Smooth muscle cell (in vitro differentiated cells): ENCODE data around the gene PAX2. TPM values are rescaled to one million over a fixed set of nuclear protein-coding genes. Genes with fewer than 3 reads are reported as not detected.

ENCODE experiments used
- DNase-seq: peaks from one replicate; lab custom pipeline; 2025; ENCODE audit not compliant: unreplicated experiment; lab: John Stamatoyannopoulos, UW
- H2AFZ ChIP-seq: fragments of 200-600 bp; sonication (generic); 2 replicates; pipeline ENCODE4 v1.6.0; 2016; ENCODE audit warnings: antibody characterized with exemption, low read depth, mild to moderate bottlenecking
- H3F3A ChIP-seq: fragments of 200-600 bp; sonication (generic); 2 replicates; pipeline ENCODE4 v1.6.0; 2017; ENCODE audit warnings: antibody characterized with exemption, low read depth
- H3K27ac ChIP-seq: fragments of 200-600 bp; sonication (generic); 2 replicates; pipeline ENCODE4 v1.5.1; 2016; ENCODE audit warnings: low read depth, mild to moderate bottlenecking
- H3K27me3 ChIP-seq: fragments of 200-600 bp; sonication (generic); 2 replicates; pipeline ENCODE4 v1.6.1; 2016; ENCODE audit warnings: low read depth, mild to moderate bottlenecking
- H3K36me3 ChIP-seq: fragments of 200-600 bp; sonication (generic); 2 replicates; pipeline ENCODE4 v1.5.1; 2016; ENCODE audit warnings: low read depth
- H3K4me1 ChIP-seq: fragments of 200-600 bp; sonication (generic); 2 replicates; pipeline ENCODE4 v1.5.1; 2016; ENCODE audit warnings: low read depth
- H3K4me2 ChIP-seq: fragments of 200-600 bp; sonication (generic); 2 replicates; pipeline ENCODE4 v1.6.0; 2016; ENCODE audit warnings: mild to moderate bottlenecking
- H3K4me3 ChIP-seq: fragments of 200-600 bp; sonication (generic); 2 replicates; pipeline ENCODE4 v1.5.1; 2016; ENCODE audit warnings: mild to moderate bottlenecking
- H3K79me2 ChIP-seq: fragments of 200-600 bp; sonication (generic); 2 replicates; pipeline ENCODE4 v1.6.0; 2016; ENCODE audit warnings: low read depth, mild to moderate bottlenecking
- H3K9ac ChIP-seq: fragments of 200-600 bp; sonication (generic); 2 replicates; pipeline ENCODE4 v1.6.0; 2016; ENCODE audit warnings: low read depth
- H3K9me3 ChIP-seq: fragments of 200-600 bp; sonication (generic); replicated peaks from 2 replicates; pipeline ENCODE4 v1.5.1; 2016; ENCODE audit warnings: low read depth
- H4K20me1 ChIP-seq: fragments of 200-600 bp; sonication (generic); 2 replicates; pipeline ENCODE4 v1.6.0; 2016; ENCODE audit warnings: low read depth
- WGBS: methylation state at CpG from one replicate; pipeline ENCODE4 v1.1.7; 2016; ENCODE audit warnings: low lambda C conversion rate; 5-methylcytosine and 5-hydroxymethylcytosine counted together
- polyA plus RNA-seq: library from polyadenylated mRNA; unstranded; fragments of >200 nt; fragmentation: Nextera tagmentation; extraction: Ambion mirVana; gene quantifications from 2 replicates; pipeline ENCODE4 v1.2.1, GENCODE V29; 2016
- total RNA-seq: library from RNA; depleted of rRNA; stranded (reverse); fragments of >200 nt; gene quantifications from 2 replicates; pipeline ENCODE4 v1.2.3, GENCODE V29; 2014
- TF ChIP-seq, protein P1 (sequence below): fragments of 200-600 bp; sonication (generic); IDR thresholded peaks from 2 replicates; pipeline ENCODE4 v1.5.1; 2017; ENCODE audit warnings: borderline replicate concordance, mild to moderate bottlenecking, antibody characterized with exemption; ENCODE audit not compliant: insufficient read depth, poor library complexity, severe bottlenecking

PAX2 gene
- total and polyA plus RNA-seq, 2 experiments from 2014 or later: not detected

DNA sequence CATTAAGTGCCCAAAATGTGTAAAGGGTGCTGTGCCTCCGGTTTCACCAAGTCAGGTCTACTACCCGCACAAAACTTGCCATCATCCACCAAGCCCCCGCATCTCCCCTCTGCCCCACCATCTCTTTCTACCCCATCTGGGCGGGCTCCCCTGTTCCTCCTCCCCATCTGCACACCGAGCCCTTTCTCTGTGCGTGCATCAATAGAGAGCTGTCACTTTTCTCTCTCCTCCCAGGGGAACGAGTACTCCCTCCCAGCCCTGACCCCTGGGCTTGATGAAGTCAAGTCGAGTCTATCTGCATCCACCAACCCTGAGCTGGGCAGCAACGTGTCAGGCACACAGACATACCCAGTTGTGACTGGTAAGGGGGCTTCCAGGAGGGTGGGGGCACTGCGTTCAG lies 63.5 kb downstream of the PAX2 start:
- H3K36me3 ChIP-seq: no peaks in the 10 kb centered on the region
- no peak for DNase-seq
- H3K9ac ChIP-seq: no peak overlapping the region
- TF ChIP-seq, protein P1, sequence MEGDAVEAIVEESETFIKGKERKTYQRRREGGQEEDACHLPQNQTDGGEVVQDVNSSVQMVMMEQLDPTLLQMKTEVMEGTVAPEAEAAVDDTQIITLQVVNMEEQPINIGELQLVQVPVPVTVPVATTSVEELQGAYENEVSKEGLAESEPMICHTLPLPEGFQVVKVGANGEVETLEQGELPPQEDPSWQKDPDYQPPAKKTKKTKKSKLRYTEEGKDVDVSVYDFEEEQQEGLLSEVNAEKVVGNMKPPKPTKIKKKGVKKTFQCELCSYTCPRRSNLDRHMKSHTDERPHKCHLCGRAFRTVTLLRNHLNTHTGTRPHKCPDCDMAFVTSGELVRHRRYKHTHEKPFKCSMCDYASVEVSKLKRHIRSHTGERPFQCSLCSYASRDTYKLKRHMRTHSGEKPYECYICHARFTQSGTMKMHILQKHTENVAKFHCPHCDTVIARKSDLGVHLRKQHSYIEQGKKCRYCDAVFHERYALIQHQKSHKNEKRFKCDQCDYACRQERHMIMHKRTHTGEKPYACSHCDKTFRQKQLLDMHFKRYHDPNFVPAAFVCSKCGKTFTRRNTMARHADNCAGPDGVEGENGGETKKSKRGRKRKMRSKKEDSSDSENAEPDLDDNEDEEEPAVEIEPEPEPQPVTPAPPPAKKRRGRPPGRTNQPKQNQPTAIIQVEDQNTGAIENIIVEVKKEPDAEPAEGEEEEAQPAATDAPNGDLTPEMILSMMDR: no peak
- no peak overlapping the region for H3K4me3 ChIP-seq
- H4K20me1 ChIP-seq: no peaks in the 10 kb centered on the region
- peaks cover 20% of the 10 kb centered on the region for H3K27me3 ChIP-seq
- no peaks in the 10 kb centered on the region for H3K79me2 ChIP-seq
- H2AFZ ChIP-seq: no peak overlapping the region
- no peak overlapping the region for H3K4me2 ChIP-seq
- H3F3A ChIP-seq: no peaks in the 10 kb centered on the region
- H3K4me1 ChIP-seq: no peaks in the 10 kb centered on the region
- no peak overlapping the region for H3K27ac ChIP-seq
- no peaks in the 10 kb centered on the region for H3K9me3 ChIP-seq
- 80% methylated on average over 10 of the region's 10 CpGs for WGBS

DNA sequence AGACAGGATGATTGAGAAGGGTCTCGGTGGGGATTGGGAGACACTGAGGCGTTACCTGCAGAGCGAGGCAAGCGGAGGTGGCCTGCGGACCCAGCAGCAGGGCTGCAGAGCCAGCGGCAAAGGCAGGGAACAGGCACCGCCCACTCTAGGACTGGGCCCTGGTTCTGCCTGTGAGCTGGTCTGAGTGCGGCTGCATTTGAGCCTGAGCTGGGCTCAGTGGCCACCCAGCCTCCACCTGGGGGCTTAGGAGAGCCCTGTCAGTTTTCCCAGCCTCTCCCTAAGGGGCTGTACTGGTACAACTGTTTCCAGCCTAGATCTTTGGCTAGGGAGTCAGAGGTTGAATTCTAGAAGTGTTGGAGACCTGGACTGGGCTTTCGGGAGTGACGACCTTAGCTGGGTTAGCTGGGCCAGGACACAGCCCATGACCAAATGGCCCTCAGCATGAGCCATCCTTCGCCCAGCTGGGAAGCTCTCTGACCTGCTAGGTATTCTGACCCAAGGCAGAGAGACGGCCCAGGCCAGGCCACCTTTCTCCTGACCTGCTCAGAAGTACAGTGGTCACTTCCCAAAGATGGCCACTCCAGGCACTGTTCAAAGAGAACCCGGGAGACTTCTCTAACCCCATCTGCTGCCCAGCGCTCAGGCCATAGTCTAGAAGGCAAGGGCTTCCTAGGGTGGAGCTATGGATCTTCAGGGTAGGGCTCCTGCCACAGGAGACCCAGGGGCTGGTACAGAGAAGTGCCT lies 64.9 kb downstream of the PAX2 start:
- Histone ChIP-seq H3K9me3 (no peaks in the 10 kb centered on the region), H3K4me1 (no peaks in the 10 kb centered on the region), H3F3A (no peaks in the 10 kb centered on the region), H3K9ac (no peak overlapping the region), H3K79me2 (no peaks in the 10 kb centered on the region), H3K27me3 (peaks cover 20% of the 10 kb centered on the region), H3K36me3 (no peaks in the 10 kb centered on the region), H3K4me3 (no peak overlapping the region), H3K4me2 (no peak overlapping the region), H2AFZ (no peak overlapping the region), H3K27ac (no peak overlapping the region), H4K20me1 (no peaks in the 10 kb centered on the region)
- no peak for DNase-seq
- WGBS: 90% methylated on average over 14 of the region's 14 CpGs
- TF ChIP-seq, protein P1: no peak

DNA sequence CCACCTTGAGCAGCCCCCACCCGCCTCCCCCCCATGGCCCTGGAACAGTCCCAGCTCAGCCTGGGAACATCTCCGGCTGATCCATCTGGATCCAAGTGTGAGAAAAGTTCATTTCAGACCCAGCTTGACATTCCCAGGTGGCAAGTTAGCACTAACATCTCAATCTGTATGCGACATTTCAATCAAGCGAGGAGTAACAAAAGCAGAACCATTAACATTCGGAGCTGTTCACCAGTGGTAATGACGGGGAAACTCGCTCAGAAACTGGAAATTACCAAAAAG lies 65.4 kb downstream of the PAX2 start:
- H3K9ac ChIP-seq: no peak overlapping the region
- no peaks in the 10 kb centered on the region for H3K79me2 ChIP-seq
- no peaks in the 10 kb centered on the region for H3K9me3 ChIP-seq
- peaks cover 19% of the 10 kb centered on the region for H3K27me3 ChIP-seq
- TF ChIP-seq, protein P1: no peak
- no peak overlapping the region for H2AFZ ChIP-seq
- H3K4me1 ChIP-seq: no peaks in the 10 kb centered on the region
- H3F3A ChIP-seq: no peaks in the 10 kb centered on the region
- no peaks in the 10 kb centered on the region for H4K20me1 ChIP-seq
- H3K4me3 ChIP-seq: no peak overlapping the region
- no peaks in the 10 kb centered on the region for H3K36me3 ChIP-seq
- WGBS: 92% methylated on average over 7 of the region's 7 CpGs
- DNase-seq: no peak
- no peak overlapping the region for H3K27ac ChIP-seq
- no peak overlapping the region for H3K4me2 ChIP-seq

DNA sequence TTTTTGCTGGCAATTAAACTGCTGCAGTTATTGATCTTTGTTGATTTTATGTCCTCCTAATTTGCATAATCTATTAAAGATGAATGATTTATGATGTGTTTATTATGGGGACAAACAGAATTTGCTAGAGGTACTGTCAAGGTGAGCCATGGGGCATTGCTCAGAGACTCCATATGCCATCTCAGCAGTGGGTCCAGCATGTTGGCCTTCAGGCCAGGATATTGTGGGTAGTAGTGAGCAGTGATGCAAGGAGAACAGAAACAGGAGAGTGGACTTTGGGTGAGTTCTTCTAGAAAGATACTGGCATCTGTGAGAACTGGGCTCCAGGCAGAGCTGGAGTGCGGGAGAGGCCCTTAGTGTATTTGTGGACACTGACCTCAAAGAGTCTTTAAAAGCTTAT lies 65.9 kb downstream of the PAX2 start:
- H3K79me2 ChIP-seq: no peaks in the 10 kb centered on the region
- no peaks in the 10 kb centered on the region for H4K20me1 ChIP-seq
- H3F3A ChIP-seq: no peaks in the 10 kb centered on the region
- H3K4me3 ChIP-seq: no peak overlapping the region
- no peak for DNase-seq
- H3K9me3 ChIP-seq: no peaks in the 10 kb centered on the region
- no peaks in the 10 kb centered on the region for H3K36me3 ChIP-seq
- no peaks in the 10 kb centered on the region for H3K4me1 ChIP-seq
- H3K27me3 ChIP-seq: peaks cover 15% of the 10 kb centered on the region
- no peak overlapping the region for H3K4me2 ChIP-seq
- 100% methylated on average over 1 of the region's 1 CpG for WGBS
- H2AFZ ChIP-seq: no peak overlapping the region
- no peak overlapping the region for H3K27ac ChIP-seq
- no peak overlapping the region for H3K9ac ChIP-seq
- TF ChIP-seq, protein P1: no peak
